CD4-positive, alpha-beta T cell (primary cell): ENCODE data around the gene GCLC. TPM values are rescaled to one million over a fixed set of nuclear protein-coding genes. Genes with fewer than 3 reads are reported as not detected.

Source experiments
- ATAC-seq: fragments of 200-7000 bp; cut with Tn5 transposase; one replicate; pipeline ENCODE4 v1.10.0; 2022; ENCODE audit warnings: mild to moderate bottlenecking; ENCODE audit not compliant: poor library complexity
- CTCF ChIA-PET: fragments of 350-600 bp; sonication (Branson Sonifier 250); formaldehyde crosslinking; loops from one replicate; lab custom pipeline; 2021; ENCODE audit warnings: antibody characterized with exemption, inconsistent platforms; lab: Charles Lee
- POLR2A ChIA-PET: fragments of 350-600 bp; sonication (Branson Sonifier 250); formaldehyde crosslinking; loops from one replicate; lab custom pipeline; 2021; ENCODE audit warnings: antibody characterized with exemption, inconsistent platforms; lab: Charles Lee
- DNase-seq, 14 experiments: peaks; one replicate each; pipeline ENCODE4 v3.0.0-alpha.2; 2013 to 2020; ENCODE audit warnings: mixed read lengths in 2 of 14
- H3K27ac ChIP-seq, 2 donors: one replicate each; pipeline versions ENCODE4 v1.5.1 to v1.7.0; 2013; ENCODE audit warnings: low read length in 2 of 2, low read depth in 1 of 2, mild to moderate bottlenecking in 1 of 2
- H3K27me3 ChIP-seq, 2 experiments: 1 replicate in 1 of 2; 2 replicates in 1 of 2; pipeline versions ENCODE4 v1.6.1 to v1.7.0; 2013; ENCODE audit warnings: low read length in 2 of 2, control low read depth in 1 of 2, mild to moderate bottlenecking in 1 of 2, moderate library complexity in 1 of 2; ENCODE audit not compliant: insufficient read depth in 2 of 2, control insufficient read depth in 1 of 2
- H3K36me3 ChIP-seq: one replicate; pipeline ENCODE4 v1.6.1; 2013; ENCODE audit warnings: low read length, control low read depth; ENCODE audit not compliant: insufficient read depth
- H3K4me1 ChIP-seq: one replicate; pipeline ENCODE4 v1.6.1; 2013; ENCODE audit warnings: low read length, control low read depth; ENCODE audit not compliant: insufficient read depth
- H3K4me3 ChIP-seq: one replicate; pipeline ENCODE4 v1.5.1; 2013; ENCODE audit warnings: mild to moderate bottlenecking, low read length, moderate library complexity
- H3K9me3 ChIP-seq, 2 experiments: 1 replicate in 1 of 2; 2 replicates in 1 of 2; pipeline versions ENCODE4 v1.6.1 to v1.7.0; 2013; ENCODE audit warnings: low read length in 2 of 2, mild to moderate bottlenecking in 2 of 2, control low read depth in 1 of 2, moderate library complexity in 1 of 2; ENCODE audit not compliant: control insufficient read depth in 1 of 2, insufficient read depth in 1 of 2
- H3K27ac Mint-ChIP-seq: one replicate; pipeline ENCODE4 v1.8.0; 2020; ENCODE audit warnings: mixed read lengths
- H3K27me3 Mint-ChIP-seq: one replicate; pipeline ENCODE4 v1.8.0; 2021; ENCODE audit warnings: mixed read lengths
- H3K36me3 Mint-ChIP-seq: one replicate; pipeline ENCODE4 v1.8.0; 2021; ENCODE audit warnings: low read depth, mixed read lengths
- H3K4me1 Mint-ChIP-seq: one replicate; pipeline ENCODE4 v1.8.0; 2021; ENCODE audit warnings: low read depth, mixed read lengths
- H3K4me3 Mint-ChIP-seq: one replicate; pipeline ENCODE4 v1.8.0; 2020; ENCODE audit warnings: mild to moderate bottlenecking, mixed read lengths
- H3K9me3 Mint-ChIP-seq: one replicate; pipeline ENCODE4 v1.8.0; 2020; ENCODE audit warnings: mixed read lengths
- intact Hi-C, 2 experiments: fragments of 100-400 bp; cut with DNase I in 1 of 2; cut with micrococcal nuclease in 1 of 2; formaldehyde crosslinking; loops; one replicate each; pipeline versions ENCODE4 v1.15.1 to v1.9.0; 2023 to 2025; cut with DNase I, micrococcal nuclease
- polyA plus RNA-seq, 2 donors: library from polyadenylated mRNA; unstranded; fragments of 120-200 nt; gene quantifications; one replicate each; pipeline ENCODE4 v1.2.1, GENCODE V29; 2013
- total RNA-seq, 174 experiments: library from RNA in 2 of 174; stranded (reverse) in 2 of 174; gene quantifications; one replicate each; pipeline ENCODE4 v1.2.3 and lab custom pipeline; 2021 to 2026
- TF ChIP-seq, protein P1 (sequence below): fragments of 200-600 bp; IDR thresholded peaks from one replicate; pipeline ENCODE4 v1.8.0; 2022; ENCODE audit warnings: antibody characterized with exemption, mild to moderate bottlenecking

Gene GCLC
- total RNA-seq (10 to 100 TPM in 1 of 2 experiments, 1 to 10 TPM in 1; 8.9 to 10.1 TPM), total RNA-seq (lab: John Stamatoyannopoulos, UW) (17.4 to 84.0 (median 40.6) reads per million in 172 experiments)
- polyA plus RNA-seq (2013, experiment 1 of 2), result 21.1 TPM
- 17.1 TPM for polyA plus RNA-seq (2013, experiment 2 of 2)

DNA sequence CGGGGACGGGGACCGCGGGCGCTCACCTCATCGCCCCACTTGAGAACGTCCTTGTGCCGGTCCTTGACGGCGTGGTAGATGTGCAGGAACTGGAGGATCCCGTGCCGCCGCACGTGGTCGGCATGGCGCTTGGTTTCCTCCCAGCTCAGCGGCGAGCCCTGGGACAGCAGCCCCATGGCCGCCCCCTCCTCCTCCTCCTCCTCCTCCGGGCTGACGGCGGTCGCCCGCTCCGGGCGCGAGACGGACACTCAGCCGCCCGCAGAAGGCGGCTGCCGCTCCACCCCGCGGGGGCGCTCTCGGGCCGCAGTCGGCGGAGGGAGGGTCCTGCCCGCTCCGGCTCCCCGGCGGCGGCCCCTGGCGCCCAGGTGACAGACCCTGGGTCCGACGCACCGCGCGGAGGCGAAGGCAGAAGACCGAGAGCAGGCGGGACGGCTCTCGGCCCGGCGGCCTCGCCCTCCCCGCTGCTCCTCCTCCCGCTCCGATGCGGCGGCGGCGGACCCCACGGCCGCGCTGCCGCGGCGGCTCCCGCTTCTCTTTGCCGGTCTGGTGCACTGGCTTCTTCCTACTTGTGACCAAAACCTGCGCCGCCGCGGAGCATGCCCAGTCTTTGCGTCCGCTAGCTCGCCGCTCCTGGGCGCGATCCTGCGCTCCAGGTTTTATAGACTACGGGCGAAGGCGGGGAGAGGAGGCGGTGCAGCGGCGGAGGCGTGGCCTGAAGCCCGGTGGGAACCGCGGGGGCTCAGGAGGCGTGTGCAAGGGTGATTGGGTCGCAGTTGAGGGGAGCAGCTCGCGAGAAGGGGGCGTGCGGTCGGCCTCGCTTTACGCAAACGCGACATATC, at the start of gene GCLC:
GCLC (minus strand) TSS at position 632 of the 839 bp plus-strand sequence; CDS start at position 176, 456 bp downstream.
- H3K27ac Mint-ChIP-seq, result peak within 1 kb of the TSS; percentile 69
- no peaks in the 10 kb centered on the region for H3K27me3 Mint-ChIP-seq
- peaks cover 43% of the 10 kb centered on the region for H3K4me1 ChIP-seq
- no peaks in the 10 kb centered on the region for H3K9me3 ChIP-seq
- CTCF ChIA-PET, result interaction anchor here (0.7 to 1.9 kb wide), 2 partner anchors 59 to 107 kb away, joined by 3 to 7 read pairs; no protein-coding TSS in a partner anchor
- H3K4me1 Mint-ChIP-seq, result peaks cover 74% of the 10 kb centered on the region
- intact Hi-C loops, result loop anchor here (1.0 to 10.0 kb wide), 14 partner anchors 47 to 1260 kb away; partner anchors contain the start of genes ELOVL5 (in 2 of the 2), GSTA4 (in 1 of the 2), LRRC1 (in 1 of the 2) and MCM3 (in 1 of the 2)
- DNase-seq, result peak; percentile 71 to 95 (median 83)
- H3K4me3 Mint-ChIP-seq, result peak within 1 kb of the TSS; percentile 99
- POLR2A ChIA-PET, result interaction anchor here (0.7 to 2.9 kb wide), 9 partner anchors 9 to 549 kb away, joined by 3 to 20 read pairs (median 5); partner anchors contain the start of genes FBXO9 and LRRC1
- H3K9me3 Mint-ChIP-seq, result no peaks in the 10 kb centered on the region
- ATAC-seq, result peak; percentile 60
- peak within 1 kb of the TSS in 1 of 2 donors; percentile 31 for H3K27ac ChIP-seq
- TF ChIP-seq, protein P1, sequence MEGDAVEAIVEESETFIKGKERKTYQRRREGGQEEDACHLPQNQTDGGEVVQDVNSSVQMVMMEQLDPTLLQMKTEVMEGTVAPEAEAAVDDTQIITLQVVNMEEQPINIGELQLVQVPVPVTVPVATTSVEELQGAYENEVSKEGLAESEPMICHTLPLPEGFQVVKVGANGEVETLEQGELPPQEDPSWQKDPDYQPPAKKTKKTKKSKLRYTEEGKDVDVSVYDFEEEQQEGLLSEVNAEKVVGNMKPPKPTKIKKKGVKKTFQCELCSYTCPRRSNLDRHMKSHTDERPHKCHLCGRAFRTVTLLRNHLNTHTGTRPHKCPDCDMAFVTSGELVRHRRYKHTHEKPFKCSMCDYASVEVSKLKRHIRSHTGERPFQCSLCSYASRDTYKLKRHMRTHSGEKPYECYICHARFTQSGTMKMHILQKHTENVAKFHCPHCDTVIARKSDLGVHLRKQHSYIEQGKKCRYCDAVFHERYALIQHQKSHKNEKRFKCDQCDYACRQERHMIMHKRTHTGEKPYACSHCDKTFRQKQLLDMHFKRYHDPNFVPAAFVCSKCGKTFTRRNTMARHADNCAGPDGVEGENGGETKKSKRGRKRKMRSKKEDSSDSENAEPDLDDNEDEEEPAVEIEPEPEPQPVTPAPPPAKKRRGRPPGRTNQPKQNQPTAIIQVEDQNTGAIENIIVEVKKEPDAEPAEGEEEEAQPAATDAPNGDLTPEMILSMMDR, result peak; percentile 67
- H3K4me3 ChIP-seq, result peak within 1 kb of the TSS; percentile 54
- H3K36me3 ChIP-seq, result no peaks in the 10 kb centered on the region
- no peaks in the 10 kb centered on the region for H3K27me3 ChIP-seq
- H3K36me3 Mint-ChIP-seq, result peaks cover 14% of the 10 kb centered on the region

DNA sequence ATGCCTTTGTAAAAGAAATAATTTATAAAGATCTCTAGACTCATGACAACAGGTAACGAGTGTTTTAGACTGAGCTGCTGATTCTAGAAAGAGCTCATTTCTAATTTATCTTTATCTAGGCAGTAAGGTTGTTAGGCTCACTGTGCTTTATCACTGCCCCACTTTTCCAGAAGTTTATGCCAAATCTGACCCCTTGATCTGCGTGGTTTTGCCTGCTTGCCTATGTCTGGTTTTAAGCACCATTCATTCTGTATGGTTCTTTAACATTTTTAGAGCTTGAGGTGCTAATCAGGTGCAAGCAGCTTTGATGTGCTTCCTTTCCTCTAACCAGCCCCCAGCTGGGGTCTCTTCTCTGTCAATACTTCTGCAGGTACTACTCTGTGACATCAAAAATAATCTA, 49.7 kb upstream of the GCLC start:
- peaks cover 0 to 7% of the 10 kb centered on the region in 2 experiments for H3K9me3 ChIP-seq
- no peak overlapping the region for H3K27ac Mint-ChIP-seq
- H3K9me3 Mint-ChIP-seq, result no peaks in the 10 kb centered on the region
- H3K4me3 Mint-ChIP-seq, result no peak overlapping the region
- POLR2A ChIA-PET, result interaction anchor here (0.6 kb wide), 1 partner anchor 17 kb away, joined by 3 read pairs; no protein-coding TSS in a partner anchor
- H3K27me3 Mint-ChIP-seq, result no peaks in the 10 kb centered on the region
- no peak overlapping the region for H3K4me3 ChIP-seq
- no peaks in the 10 kb centered on the region for H3K4me1 Mint-ChIP-seq
- TF ChIP-seq, protein P1, result no peak
- H3K36me3 Mint-ChIP-seq, result no peaks in the 10 kb centered on the region
- H3K27me3 ChIP-seq, result no peaks in the 10 kb centered on the region
- CTCF ChIA-PET, result no interaction called here
- ATAC-seq (no peak), DNase-seq (no peak)
- no peaks in the 10 kb centered on the region for H3K36me3 ChIP-seq
- no peaks in the 10 kb centered on the region for H3K4me1 ChIP-seq
- intact Hi-C loops, result no loop called here
- no peak overlapping the region for H3K27ac ChIP-seq

DNA sequence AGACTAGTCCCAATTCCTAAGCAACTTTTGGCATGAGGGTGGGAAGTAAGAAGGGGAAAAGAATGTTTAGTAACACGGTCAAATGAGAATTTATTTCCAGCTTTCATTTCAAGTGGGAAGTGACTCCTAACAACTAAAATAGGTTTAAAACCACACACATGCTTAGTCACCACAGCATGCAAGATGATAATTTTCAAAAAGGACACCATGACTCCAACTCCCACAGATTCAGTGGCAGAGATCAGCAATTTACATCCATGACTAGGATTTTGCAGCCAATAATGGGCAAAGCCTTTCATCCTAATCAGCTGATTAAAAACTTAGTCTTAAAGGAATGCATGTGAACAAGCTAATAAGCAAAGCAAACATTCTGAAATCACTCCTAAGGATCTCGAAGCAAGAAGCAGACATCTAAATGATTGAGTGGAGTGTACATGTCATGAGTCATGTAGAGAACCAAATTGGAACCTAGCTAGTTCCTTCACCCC, 48.1 kb upstream of the GCLC start:
- Mint-ChIP-seq H3K4me1 (no peaks in the 10 kb centered on the region), H3K4me3 (no peak overlapping the region), H3K27me3 (no peaks in the 10 kb centered on the region), H3K9me3 (no peaks in the 10 kb centered on the region), H3K36me3 (no peaks in the 10 kb centered on the region), H3K27ac (no peak overlapping the region)
- Histone ChIP-seq H3K4me1 (no peaks in the 10 kb centered on the region), H3K9me3 (peaks cover 0 to 7% of the 10 kb centered on the region in 2 experiments), H3K27ac (no peak overlapping the region), H3K4me3 (no peak overlapping the region), H3K36me3 (no peaks in the 10 kb centered on the region), H3K27me3 (no peaks in the 10 kb centered on the region)
- POLR2A ChIA-PET, result no interaction called here
- TF ChIP-seq, protein P1, result no peak
- intact Hi-C loops, result no loop called here
- CTCF ChIA-PET, result no interaction called here
- ATAC-seq, result no peak
- DNase-seq, result peak in 3 of 14 experiments; percentile 1 to 16 (median 15)
